HepG2 (cell line): Measurements from ENCODE around the gene IFT172. TPM values are rescaled to one million over a fixed set of nuclear protein-coding genes. Genes with fewer than 3 reads are reported as not detected.

Source experiments
- ARNT ChIP-seq: fragments of 450-650 bp; IDR thresholded peaks from 2 replicates; pipeline ENCODE4 v1.6.1; 2017
- ATF7 ChIP-seq, 2 experiments: fragments of 450-650 bp in 1 of 2; sonication (generic) in 1 of 2; formaldehyde crosslinking in 1 of 2; IDR thresholded peaks; 2 replicates each; pipeline versions ENCODE4 v1.4.0 to v1.6.1; 2016 to 2020; ENCODE audit warnings: antibody characterized with exemption in 1 of 2, mild to moderate bottlenecking in 1 of 2, missing genetic modification reagents in 1 of 2
- BHLHE40 ChIP-seq: IDR thresholded peaks from 2 replicates; pipeline ENCODE4 v1.6.1; 2011; ENCODE audit warnings: low read length, improper control_type of control experiment
- FOXP1 ChIP-seq, 2 experiments: fragments of 450-650 bp in 1 of 2; IDR thresholded peaks; 2 replicates each; pipeline ENCODE4 v1.6.1; 2017 to 2018; ENCODE audit warnings: antibody characterized with exemption in 1 of 2
- KLF16 ChIP-seq, 2 experiments: sonication (generic) in 1 of 2; formaldehyde crosslinking in 1 of 2; IDR thresholded peaks; 2 replicates each; pipeline versions ENCODE4 v1.6.1 to v1.8.0; 2016 to 2023; ENCODE audit warnings: missing genetic modification reagents in 2 of 2, missing compliant biosample characterization in 1 of 2
- KMT2B ChIP-seq: IDR thresholded peaks from 2 replicates; pipeline ENCODE4 v1.6.1; 2016; ENCODE audit warnings: missing genetic modification reagents, missing compliant biosample characterization
- NCOA2 ChIP-seq: sonication (generic); formaldehyde crosslinking; IDR thresholded peaks from 2 replicates; pipeline ENCODE4 v1.8.0; 2022; ENCODE audit warnings: inconsistent platforms
- SRSF4 ChIP-seq: fragments of 200-400 bp; formaldehyde crosslinking; IDR thresholded peaks from one replicate; pipeline ENCODE4 v1.6.1; 2018; ENCODE audit warnings: mild to moderate bottlenecking, low read depth, low read length, moderate library complexity; ENCODE audit not compliant: poor library complexity, severe bottlenecking
- THAP11 ChIP-seq: IDR thresholded peaks from 2 replicates; pipeline ENCODE4 v1.6.1; 2016; ENCODE audit warnings: missing biosample characterization, missing genetic modification reagents
- YEATS2 ChIP-seq: sonication (generic); formaldehyde crosslinking; IDR thresholded peaks from 2 replicates; pipeline ENCODE4 v1.4.0; 2020; ENCODE audit warnings: missing genetic modification reagents, borderline replicate concordance
- ZBTB20 ChIP-seq: sonication (generic); formaldehyde crosslinking; IDR thresholded peaks from 2 replicates; pipeline ENCODE4 v1.8.1; 2023; ENCODE audit warnings: missing genetic modification reagents, low read depth, mild to moderate bottlenecking, borderline replicate concordance
- ZBTB8A ChIP-seq: sonication (generic); formaldehyde crosslinking; IDR thresholded peaks from 2 replicates; pipeline ENCODE4 v1.4.0; 2020; ENCODE audit warnings: mild to moderate bottlenecking, low read depth, missing genetic modification reagents, borderline replicate concordance
- ZC3H4 ChIP-seq: sonication (generic); formaldehyde crosslinking; IDR thresholded peaks from 2 replicates; pipeline ENCODE4 v1.4.0; 2020; ENCODE audit warnings: missing genetic modification reagents, borderline replicate concordance
- ZNF230 ChIP-seq: sonication (generic); formaldehyde crosslinking; IDR thresholded peaks from 2 replicates; pipeline ENCODE4 v1.4.0; 2020; ENCODE audit warnings: mild to moderate bottlenecking, missing genetic modification reagents
- ZNF558 ChIP-seq: sonication (generic); formaldehyde crosslinking; IDR thresholded peaks from 2 replicates; pipeline ENCODE4 v1.9.0; 2022; ENCODE audit warnings: mild to moderate bottlenecking, missing genetic modification reagents, borderline replicate concordance
- ZNF605 ChIP-seq: sonication (generic); formaldehyde crosslinking; IDR thresholded peaks from 2 replicates; pipeline ENCODE4 v1.8.0; 2022; ENCODE audit warnings: mild to moderate bottlenecking, missing genetic modification reagents
- ZNF766 ChIP-seq: sonication (generic); formaldehyde crosslinking; IDR thresholded peaks from 2 replicates; pipeline ENCODE4 v1.5.0; 2020; ENCODE audit warnings: missing genetic modification reagents, borderline replicate concordance
- ZNF792 ChIP-seq: IDR thresholded peaks from 2 replicates; pipeline ENCODE4 v1.6.1; 2016
- polyA plus RNA-seq, 8 experiments: library from polyadenylated mRNA; depleted of rRNA in 3 of 8; stranded (reverse) in 7 of 8; unstranded in 1 of 8; fragments of >200 nt; fragmentation: Illumina TruSeq in 4 of 8; extraction: Trizol in 4 of 8; gene quantifications; 2 replicates each; pipeline versions ENCODE4 v1.2.1 to v1.2.3, GENCODE V29; 2011 to 2016; ENCODE audit warnings: low read depth in 4 of 8, missing spikeins in 1 of 8, mixed read lengths in 1 of 8; ENCODE audit not compliant: insufficient read depth in 1 of 8
- total RNA-seq, 5 experiments: library from RNA; depleted of rRNA; stranded (reverse); fragments of >200 nt; fragmentation: Illumina TruSeq; extraction: Trizol; gene quantifications; 2 replicates each; pipeline ENCODE4 v1.2.3, GENCODE V29; 2016; ENCODE audit warnings: low read depth in 1 of 5
- TF ChIP-seq, protein P1 (sequence below), 2 experiments: sonication (generic) in 1 of 2; formaldehyde crosslinking in 1 of 2; IDR thresholded peaks; 2 replicates each; pipeline versions ENCODE4 v1.6.1 to v1.9.0; 2014 to 2022; ENCODE audit warnings: antibody characterized with exemption in 1 of 2, borderline replicate concordance in 1 of 2, inconsistent platforms in 1 of 2, low read depth in 1 of 2, missing genetic modification reagents in 1 of 2
- TF ChIP-seq, protein P2 (sequence below): sonication (generic); formaldehyde crosslinking; IDR thresholded peaks from 2 replicates; pipeline ENCODE4 v1.8.1; 2023; ENCODE audit warnings: mild to moderate bottlenecking, moderate library complexity, missing genetic modification reagents
- TF ChIP-seq, protein P3 (sequence below): sonication (generic); formaldehyde crosslinking; IDR thresholded peaks from 2 replicates; pipeline ENCODE4 v1.5.1; 2020; ENCODE audit warnings: missing genetic modification reagents, mild to moderate bottlenecking, borderline replicate concordance

The IFT172 gene
- total and polyA plus RNA-seq, 2 of the 13 experiments (the other 11 are each of a cell fraction or from before 2014, with no cell fraction given) = 21.6 to 35.7 TPM

DNA sequence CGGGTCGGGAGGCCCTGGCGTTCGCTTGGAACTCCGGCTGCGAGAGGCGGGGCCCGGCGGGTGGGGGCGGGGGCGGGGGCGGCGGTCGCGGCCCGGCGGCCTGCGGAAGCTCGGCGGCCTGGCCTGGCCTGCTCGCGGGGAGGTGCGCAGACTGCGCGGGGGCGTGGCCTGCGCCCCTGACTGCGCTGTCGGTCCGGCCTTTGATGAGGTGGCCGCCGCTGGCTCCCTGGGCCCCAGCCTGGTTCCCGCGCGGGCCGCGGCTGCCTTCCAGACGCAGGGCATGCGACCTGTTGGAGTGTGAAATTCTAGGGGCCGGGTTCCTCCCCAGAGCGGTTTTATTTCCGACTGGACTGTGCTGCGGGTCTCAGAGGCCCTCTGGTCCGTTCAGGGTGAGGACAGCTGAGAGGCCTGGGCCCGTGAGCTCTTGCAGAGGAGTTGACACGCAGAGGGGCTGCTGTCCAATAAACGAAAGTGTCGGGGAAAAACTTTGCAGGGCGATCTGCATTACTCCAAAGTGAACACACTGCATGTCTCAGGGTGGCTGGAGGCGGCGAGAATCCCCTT is 60.5 kb downstream of the IFT172 start (continued):
- TF ChIP-seq, protein P1, sequence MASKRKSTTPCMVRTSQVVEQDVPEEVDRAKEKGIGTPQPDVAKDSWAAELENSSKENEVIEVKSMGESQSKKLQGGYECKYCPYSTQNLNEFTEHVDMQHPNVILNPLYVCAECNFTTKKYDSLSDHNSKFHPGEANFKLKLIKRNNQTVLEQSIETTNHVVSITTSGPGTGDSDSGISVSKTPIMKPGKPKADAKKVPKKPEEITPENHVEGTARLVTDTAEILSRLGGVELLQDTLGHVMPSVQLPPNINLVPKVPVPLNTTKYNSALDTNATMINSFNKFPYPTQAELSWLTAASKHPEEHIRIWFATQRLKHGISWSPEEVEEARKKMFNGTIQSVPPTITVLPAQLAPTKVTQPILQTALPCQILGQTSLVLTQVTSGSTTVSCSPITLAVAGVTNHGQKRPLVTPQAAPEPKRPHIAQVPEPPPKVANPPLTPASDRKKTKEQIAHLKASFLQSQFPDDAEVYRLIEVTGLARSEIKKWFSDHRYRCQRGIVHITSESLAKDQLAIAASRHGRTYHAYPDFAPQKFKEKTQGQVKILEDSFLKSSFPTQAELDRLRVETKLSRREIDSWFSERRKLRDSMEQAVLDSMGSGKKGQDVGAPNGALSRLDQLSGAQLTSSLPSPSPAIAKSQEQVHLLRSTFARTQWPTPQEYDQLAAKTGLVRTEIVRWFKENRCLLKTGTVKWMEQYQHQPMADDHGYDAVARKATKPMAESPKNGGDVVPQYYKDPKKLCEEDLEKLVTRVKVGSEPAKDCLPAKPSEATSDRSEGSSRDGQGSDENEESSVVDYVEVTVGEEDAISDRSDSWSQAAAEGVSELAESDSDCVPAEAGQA (IDR thresholded peaks at IDR 0.05; ENCODE audit: low read depth) = no peak
- TF ChIP-seq, protein P1 (CRISPR knock-in tag; IDR thresholded peaks at IDR 0.05; ENCODE audit: borderline replicate concordance) = peak; percentile 87; the same call in 1 of the 2 replicates
- TF ChIP-seq ZNF766 (CRISPR knock-in tag) = 0 out of 2 replicates have a peak, but pooled peaks have one; percentile 68
- TF ChIP-seq ZBTB20 (CRISPR knock-in tag) = no peak
- TF ChIP-seq FOXP1 (IDR thresholded peaks at IDR 0.05) = no peak
- TF ChIP-seq FOXP1 (CRISPR knock-in tag; IDR thresholded peaks at IDR 0.05) = 0 out of 2 replicates have a peak, but pooled peaks have one; percentile 10
- no peak for TF ChIP-seq ZNF558
- no peak for TF ChIP-seq ATF7 (IDR thresholded peaks at IDR 0.05)
- TF ChIP-seq ATF7 (CRISPR knock-in tag; IDR thresholded peaks at IDR 0.05) = peak; percentile 75; the same call in 1 of the 2 replicates
- TF ChIP-seq, protein P2, sequence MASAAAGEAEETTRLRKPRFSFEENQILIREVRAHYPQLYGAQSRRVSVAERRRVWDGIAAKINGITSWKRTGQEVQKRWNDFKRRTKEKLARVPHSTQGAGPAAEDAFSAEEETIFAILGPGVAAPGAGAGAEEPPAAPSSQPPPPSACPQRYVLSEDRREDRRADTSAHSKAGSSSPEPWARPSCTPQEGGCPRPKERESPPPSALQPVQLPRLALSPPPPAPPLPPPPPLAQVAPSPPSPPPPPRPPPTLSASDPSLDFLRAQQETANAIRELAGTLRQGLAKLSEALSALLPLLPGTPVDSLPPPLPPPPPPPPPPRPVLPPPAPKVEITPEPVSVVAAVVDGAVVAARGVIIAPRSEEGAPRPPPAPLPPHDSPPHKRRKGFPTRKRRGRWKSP (CRISPR knock-in tag) = no peak; the same call in none of the 2 replicates
- no peak; the same call in 1 of the 2 replicates for TF ChIP-seq BHLHE40
- TF ChIP-seq, protein P3, sequence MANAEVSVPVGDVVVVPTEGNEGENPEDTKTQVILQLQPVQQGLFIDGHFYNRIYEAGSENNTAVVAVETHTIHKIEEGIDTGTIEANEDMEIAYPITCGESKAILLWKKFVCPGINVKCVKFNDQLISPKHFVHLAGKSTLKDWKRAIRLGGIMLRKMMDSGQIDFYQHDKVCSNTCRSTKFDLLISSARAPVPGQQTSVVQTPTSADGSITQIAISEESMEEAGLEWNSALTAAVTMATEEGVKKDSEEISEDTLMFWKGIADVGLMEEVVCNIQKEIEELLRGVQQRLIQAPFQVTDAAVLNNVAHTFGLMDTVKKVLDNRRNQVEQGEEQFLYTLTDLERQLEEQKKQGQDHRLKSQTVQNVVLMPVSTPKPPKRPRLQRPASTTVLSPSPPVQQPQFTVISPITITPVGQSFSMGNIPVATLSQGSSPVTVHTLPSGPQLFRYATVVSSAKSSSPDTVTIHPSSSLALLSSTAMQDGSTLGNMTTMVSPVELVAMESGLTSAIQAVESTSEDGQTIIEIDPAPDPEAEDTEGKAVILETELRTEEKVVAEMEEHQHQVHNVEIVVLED (CRISPR knock-in tag) = no peak
- peak; percentile 62; the same call in 1 of the 2 replicates for TF ChIP-seq ZNF792 (CRISPR knock-in tag)
- TF ChIP-seq SRSF4 = no peak
- TF ChIP-seq YEATS2 (CRISPR knock-in tag) = no peak
- no peak for TF ChIP-seq NCOA2 (CRISPR knock-in tag)
- TF ChIP-seq KLF16 (CRISPR knock-in tag; IDR thresholded peaks at IDR 0.05) = peak in 1 of 2 experiments; percentile 77; a peak in 1 of 4 replicates
- peak; percentile 82; the same call in 1 of the 2 replicates for TF ChIP-seq ZNF230 (CRISPR knock-in tag)
- no peak for TF ChIP-seq ARNT
- no peak; the same call in 1 of the 2 replicates for TF ChIP-seq THAP11 (CRISPR knock-in tag)
- TF ChIP-seq ZNF605 (CRISPR knock-in tag) = no peak
- TF ChIP-seq ZC3H4 = no peak
- TF ChIP-seq KMT2B (CRISPR knock-in tag) = 0 out of 2 replicates have a peak, but pooled peaks have one; percentile 45
- TF ChIP-seq ZBTB8A (CRISPR knock-in tag) = no peak
